ENCODE data around the gene SF3B1.

DNA sequence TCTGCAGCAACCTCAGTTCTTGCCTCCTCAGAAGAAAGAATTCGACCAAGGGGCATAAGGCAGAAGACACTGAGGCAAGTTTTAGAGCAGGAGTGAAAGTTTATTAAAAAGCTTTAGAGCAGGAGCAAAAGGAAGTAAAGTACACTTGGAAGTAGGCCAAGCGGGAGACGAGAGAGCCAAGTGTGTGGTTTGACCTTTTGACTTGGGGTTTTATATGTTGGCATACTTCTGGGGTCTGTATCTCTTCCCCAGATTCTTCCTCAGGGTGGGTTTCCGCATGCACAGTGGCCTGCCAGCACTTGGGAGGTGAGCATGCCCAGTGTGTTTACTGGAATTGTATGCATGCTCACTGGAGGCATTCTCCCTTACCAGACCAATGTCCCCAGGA, 64.9 kb downstream of the SF3B1 start:
- TF ChIP-seq, protein P1, sequence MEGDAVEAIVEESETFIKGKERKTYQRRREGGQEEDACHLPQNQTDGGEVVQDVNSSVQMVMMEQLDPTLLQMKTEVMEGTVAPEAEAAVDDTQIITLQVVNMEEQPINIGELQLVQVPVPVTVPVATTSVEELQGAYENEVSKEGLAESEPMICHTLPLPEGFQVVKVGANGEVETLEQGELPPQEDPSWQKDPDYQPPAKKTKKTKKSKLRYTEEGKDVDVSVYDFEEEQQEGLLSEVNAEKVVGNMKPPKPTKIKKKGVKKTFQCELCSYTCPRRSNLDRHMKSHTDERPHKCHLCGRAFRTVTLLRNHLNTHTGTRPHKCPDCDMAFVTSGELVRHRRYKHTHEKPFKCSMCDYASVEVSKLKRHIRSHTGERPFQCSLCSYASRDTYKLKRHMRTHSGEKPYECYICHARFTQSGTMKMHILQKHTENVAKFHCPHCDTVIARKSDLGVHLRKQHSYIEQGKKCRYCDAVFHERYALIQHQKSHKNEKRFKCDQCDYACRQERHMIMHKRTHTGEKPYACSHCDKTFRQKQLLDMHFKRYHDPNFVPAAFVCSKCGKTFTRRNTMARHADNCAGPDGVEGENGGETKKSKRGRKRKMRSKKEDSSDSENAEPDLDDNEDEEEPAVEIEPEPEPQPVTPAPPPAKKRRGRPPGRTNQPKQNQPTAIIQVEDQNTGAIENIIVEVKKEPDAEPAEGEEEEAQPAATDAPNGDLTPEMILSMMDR (IDR thresholded peaks at IDR 0.05): no peak
- TF ChIP-seq EP300 (IDR thresholded peaks at IDR 0.05): no peak
- no peak for TF ChIP-seq RCOR1 (IDR thresholded peaks at IDR 0.05; ENCODE audit: low read depth, low read length)
- TF ChIP-seq, protein P2, sequence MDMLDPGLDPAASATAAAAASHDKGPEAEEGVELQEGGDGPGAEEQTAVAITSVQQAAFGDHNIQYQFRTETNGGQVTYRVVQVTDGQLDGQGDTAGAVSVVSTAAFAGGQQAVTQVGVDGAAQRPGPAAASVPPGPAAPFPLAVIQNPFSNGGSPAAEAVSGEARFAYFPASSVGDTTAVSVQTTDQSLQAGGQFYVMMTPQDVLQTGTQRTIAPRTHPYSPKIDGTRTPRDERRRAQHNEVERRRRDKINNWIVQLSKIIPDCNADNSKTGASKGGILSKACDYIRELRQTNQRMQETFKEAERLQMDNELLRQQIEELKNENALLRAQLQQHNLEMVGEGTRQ (IDR thresholded peaks at IDR 0.05): no peak
- TF ChIP-seq CHD4 (IDR thresholded peaks at IDR 0.05; ENCODE audit: borderline replicate concordance): no peak
- no peak for TF ChIP-seq ZFP36 (IDR thresholded peaks at IDR 0.05; ENCODE audit: borderline replicate concordance, partially characterized antibody)
- TF ChIP-seq, protein P3, sequence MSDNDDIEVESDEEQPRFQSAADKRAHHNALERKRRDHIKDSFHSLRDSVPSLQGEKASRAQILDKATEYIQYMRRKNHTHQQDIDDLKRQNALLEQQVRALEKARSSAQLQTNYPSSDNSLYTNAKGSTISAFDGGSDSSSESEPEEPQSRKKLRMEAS (IDR thresholded peaks at IDR 0.05): no peak
- no peak for TF ChIP-seq CEBPB (IDR thresholded peaks at IDR 0.05)
- no peak for TF ChIP-seq POLR2A (IDR thresholded peaks at IDR 0.05; ENCODE audit: low read length)

All from A549 (cell line).